ENCODE results near the gene SYNDIG1.

SYNDIG1 gene

GRCh38 chr20:24664266-24664986 is 195.0 kb downstream of the SYNDIG1 start:
- DNase-seq = no peak

- DNase-seq = no peak
These were observed 195.8 kb downstream of the SYNDIG1 start for GRCh38 chr20:24665196-24665595.

DNA sequence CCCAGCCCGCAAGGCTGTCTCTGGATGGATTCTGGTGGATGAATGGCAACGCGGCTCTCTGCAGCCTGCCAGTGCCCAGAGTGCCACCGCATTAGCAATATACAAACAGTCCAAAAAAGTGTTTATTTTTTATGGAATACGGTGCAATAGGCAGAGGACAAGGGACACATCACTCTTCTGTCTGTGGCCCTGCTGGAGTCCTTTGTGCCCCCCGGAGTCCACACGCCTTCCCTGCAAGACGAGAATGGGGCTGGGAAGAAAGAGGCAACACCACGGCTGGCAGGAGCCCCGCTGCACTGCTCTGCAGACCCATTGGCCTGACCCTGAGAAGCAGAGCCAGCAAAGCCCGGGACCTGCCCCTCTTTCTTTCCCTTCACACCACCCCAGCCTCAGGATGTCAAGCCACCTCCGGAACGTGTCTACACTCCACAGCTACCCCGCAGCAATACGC is 196.3 kb downstream of the SYNDIG1 start:
- no peak for DNase-seq

DNA sequence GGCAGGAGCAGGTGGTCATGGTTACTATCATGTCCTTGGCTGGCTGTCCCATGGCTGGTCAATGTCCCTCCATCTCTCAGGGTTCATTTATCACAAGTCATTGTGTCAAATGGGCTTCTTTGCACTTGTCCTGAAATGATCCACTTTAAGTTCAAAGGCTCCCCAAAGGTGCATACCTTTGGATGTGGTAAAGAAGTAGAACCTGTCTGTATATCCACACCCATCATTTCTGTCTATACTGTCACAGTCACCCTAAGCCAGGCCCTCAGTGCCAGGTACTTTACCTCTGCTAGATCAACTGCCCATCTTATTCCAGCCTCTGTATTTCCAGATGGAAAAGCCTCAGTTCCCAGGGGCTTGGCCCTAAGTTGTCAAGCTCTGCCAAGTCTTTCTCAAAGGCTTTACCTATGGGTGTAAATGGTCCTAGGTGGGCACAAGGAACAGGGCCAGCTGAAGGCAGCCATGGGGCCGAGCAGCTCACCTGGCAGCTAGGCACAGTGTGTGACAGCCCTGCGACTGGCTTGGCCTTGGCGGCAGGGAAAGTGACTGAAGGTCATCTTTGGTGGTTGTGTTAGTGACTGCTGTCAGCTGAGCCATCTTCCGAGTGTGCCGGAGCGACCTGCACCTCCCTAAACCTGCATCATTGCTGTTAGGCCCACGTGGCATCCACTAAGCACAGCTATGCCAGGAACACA is 198.4 kb downstream of the SYNDIG1 start:
- no peak for DNase-seq

- no peak for DNase-seq
These were observed 198.9 kb downstream of the SYNDIG1 start for GRCh38 chr20:24668384-24668702.

DNA sequence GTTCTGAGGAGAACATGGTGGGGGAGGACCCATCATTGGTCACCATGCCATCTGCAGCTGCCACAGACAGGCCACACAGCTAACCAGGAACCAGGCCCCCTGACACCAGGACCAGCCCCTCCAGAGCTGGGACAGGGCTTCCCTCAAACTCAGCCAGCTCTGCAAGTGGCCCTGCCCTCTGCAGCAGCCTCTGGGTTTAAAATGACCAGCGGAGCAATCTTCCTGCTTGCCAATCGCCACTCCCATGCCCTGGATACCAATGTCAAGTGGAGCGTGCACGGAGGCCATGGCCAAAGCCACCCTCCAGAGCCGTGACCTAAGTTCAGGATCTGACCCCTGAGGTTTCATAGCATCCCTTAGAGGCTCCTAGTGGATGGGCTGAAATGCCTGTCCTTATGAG is 199.4 kb downstream of the SYNDIG1 start:
- no peak for DNase-seq

- DNase-seq = no peak
These were observed 200.3 kb downstream of the SYNDIG1 start for GRCh38 chr20:24669701-24670100.

- DNase-seq = no peak
These were observed 201.0 kb downstream of the SYNDIG1 start for GRCh38 chr20:24670341-24670872.

DNA sequence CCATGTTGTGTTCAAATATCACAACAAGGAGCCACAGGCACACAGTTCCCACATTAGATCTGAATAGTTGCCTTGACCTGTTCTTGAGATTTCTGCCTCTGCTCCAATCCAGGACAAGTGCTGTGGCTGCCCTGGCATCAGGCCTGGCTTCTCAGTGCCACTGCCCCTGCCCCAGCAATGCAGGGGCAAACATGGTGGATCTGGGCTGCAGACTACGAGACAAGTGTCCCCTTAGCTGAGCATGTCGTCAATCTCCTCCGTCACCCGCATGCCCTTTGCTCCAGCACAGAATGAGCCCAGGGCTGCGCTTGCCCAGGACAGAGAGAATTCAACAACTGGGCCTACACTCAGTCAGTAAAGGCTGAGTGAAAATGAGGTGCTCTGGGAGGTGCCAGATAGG is 201.6 kb downstream of the SYNDIG1 start:
- DNase-seq = no peak

DNA sequence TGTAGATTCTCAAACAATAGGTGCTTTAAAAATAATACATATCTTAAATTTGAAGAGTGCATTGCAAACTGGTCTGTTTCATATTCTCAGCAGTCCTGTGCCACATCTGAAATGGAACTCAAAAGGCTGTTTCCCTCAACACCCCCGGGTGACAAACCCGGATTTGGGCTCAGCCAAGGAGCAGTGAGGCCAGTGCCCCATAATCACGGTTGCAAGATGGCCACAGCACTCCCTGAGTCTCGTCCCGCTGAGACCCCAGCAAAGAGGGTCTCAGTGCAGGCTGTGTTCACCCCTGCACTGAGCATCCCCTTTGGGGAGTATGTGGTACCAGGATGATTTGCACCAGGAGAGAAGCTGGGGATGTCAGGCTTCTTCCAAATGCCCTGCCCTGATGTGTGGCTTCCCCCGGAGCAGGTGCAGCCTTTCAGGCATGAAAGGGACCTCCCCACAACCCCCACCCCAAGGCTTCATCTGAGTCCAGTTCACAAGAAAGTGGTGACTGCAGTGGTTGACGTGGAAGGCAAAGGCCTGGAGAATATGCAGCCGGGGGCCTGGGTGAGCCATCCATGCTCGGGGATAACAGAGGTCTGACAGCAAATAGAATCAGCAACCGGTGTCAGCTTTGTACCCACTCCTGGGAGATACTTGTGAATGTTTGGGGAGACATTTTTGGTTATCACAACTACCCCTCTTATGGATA is 202.9 kb downstream of the SYNDIG1 start:
- DNase-seq = no peak

DNA sequence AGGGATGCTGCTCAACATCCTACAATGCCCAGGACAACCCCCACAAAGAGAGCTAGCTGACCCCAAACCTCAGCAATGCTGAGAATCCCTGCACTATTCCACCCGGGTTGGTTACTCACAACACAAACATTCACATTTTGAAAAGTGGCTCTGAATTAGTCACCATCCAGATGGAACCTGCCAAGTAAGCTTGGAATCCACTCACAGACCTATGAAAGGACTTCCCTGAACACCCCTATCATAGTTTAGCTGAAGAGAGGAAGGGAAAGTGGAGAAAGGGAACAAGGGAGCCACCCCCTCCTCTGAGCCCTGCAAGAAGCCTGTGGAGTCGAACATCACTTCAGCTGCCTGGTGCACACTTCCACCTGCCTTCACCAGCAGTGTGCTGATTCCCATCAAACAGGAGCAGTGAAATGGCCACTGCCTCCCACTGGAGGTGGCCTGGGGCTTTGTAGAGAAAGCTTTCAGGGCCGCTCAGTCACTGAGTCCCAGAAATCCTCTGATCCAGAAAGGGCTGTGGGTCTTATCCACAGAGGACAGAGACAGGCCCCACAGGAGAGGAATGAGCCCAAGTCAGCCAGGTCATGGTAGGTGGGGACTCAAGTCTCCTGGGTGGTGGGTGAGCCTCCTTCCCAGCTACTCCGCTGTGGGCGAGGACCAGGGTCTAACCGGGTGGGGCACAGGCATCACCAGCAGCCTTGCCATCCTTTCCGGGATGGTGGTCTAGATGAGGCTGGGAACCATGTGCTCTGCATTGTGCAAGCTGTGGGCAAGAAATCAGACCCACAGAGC is 203.7 kb downstream of the SYNDIG1 start:
- no peak for DNase-seq

DNA sequence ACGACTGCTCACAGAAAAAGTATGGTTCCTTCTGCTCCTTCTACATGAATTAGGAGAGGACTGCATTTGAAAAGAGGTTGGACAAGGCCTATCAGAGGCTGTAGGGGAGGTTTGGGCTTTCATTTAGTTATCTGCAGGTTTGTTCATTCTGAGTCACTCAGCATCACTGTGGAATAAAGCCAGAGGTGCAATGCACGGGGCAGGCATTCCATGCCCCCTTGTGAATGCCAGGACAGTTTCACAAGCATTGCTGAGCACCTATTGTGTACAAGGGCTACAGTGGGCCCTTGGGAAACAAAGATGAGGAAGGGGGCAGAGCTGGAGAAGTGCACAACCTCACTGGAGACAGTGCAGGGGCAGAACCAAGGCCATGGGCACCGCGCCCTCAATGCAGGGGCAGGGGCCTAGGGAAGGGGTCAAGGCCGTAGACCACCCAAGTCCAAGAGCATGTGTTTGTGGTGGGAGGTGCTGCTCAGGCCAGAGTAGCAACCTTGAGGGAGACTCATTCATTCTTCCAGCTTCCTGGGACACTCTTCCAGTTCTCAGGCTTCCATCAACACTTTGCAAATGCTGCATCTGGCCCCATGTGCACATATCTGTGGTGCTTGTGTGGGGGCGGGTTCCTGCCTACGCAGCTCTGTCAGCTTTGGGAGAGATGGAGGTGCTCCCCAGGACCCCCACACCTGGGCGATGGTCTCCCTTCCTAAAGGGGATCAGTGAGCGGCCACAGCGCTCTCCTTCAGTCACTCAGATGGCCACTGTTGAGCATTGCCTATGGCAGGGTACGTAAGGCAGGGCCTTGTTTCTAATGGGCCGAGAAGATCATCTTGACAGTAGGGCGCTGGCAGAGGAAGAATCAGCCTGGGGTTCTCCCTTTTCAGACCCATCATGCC is 204.5 kb downstream of the SYNDIG1 start:
- no peak for DNase-seq

DNA sequence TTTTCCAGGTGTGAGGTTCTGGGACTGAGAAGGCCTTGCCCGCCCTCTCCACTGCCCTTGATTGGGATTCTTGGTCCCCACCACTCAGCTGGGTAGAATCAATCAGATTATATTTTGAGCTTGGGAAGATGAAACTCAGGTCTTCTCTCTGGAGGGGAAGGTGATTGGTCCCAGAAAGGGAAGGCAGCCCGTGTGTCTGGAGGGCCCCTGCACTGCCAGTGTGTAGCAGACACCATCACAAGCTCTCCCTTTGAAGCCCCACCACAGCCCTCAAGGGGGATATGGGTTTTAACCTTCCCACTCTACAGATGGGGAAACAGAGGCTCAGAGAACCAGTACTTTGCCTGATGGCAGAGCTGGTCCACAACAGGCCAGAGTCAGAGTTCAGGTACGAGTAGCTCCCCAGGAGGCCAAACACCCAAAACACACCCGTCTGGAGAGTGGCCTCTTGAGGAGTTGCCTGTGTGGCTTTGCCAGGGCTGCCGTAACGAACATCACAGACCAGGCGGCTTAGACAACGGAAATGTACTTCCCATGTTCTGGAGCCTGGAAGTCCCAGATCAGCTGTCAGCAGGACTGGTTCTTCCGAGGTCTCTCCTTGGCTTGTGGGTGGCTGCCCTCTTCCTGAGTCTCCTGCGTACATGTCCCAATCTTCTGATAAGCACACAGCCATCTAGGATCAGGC is 205.6 kb downstream of the SYNDIG1 start:
- no peak for DNase-seq

DNA sequence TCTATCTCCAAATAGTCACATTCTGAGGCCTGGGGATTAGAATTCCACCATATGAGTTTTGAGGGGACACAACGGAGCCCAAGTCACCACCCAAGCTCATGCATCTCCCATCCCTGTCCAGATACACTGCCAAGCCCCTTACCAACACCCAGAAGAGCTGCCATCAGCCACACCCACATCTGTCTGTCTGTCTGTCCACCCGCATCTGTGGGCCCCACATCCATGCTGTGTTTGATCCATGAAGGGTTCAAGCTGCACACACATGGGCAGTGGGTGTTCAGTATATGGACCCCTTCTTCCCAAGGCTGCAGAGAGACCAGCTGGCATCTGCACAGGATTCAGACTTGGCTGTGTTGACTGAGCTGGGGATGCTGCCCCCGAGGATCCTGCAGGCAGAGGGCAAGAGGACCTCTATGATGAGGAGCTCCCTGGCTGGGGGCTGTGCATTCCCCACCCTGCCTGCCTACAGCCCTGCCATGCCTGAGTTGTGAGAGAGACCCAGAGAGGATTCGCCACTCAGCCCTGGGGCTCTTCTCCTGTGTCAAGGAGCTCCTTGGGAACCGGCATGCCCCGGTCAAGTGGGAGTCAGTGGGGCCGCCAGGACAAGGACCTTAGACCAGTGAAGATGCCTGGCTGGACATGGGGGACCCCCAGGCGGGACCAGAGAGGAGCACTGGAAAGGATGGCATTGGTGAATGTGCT is 206.4 kb downstream of the SYNDIG1 start:
- DNase-seq = no peak

DNA sequence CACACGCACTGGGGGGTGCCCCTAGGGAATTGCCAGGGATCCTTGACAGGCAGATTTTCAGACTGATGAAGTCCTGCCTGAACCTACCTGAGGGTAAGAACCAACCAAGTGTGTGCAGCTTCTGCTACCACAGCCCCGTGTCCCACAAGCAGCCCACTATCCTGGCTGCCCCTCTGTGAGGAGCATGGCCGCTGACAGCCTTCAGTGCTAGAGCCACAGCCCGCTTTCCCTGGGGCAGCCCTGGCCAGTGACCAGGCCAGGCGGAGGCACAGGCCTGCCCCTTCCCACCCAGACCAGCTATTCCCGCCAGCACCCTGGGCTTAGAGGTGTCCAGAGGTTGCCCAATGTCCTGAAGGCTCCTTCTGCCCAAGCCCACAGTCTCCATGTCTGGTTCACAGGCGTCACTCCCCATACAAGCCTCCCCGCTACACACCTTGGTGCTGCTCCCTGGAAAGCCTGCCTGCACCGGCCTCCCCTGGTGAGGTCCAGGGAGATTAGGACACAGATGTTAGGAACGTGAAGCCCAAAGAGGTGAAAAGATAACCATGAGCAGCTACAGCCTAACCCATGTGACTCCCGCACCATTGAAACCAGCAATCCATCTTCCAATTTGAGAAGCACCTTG is 207.0 kb downstream of the SYNDIG1 start:
- no peak for DNase-seq

- no peak for DNase-seq
These were observed 207.5 kb downstream of the SYNDIG1 start for GRCh38 chr20:24676978-24677370.

DNA sequence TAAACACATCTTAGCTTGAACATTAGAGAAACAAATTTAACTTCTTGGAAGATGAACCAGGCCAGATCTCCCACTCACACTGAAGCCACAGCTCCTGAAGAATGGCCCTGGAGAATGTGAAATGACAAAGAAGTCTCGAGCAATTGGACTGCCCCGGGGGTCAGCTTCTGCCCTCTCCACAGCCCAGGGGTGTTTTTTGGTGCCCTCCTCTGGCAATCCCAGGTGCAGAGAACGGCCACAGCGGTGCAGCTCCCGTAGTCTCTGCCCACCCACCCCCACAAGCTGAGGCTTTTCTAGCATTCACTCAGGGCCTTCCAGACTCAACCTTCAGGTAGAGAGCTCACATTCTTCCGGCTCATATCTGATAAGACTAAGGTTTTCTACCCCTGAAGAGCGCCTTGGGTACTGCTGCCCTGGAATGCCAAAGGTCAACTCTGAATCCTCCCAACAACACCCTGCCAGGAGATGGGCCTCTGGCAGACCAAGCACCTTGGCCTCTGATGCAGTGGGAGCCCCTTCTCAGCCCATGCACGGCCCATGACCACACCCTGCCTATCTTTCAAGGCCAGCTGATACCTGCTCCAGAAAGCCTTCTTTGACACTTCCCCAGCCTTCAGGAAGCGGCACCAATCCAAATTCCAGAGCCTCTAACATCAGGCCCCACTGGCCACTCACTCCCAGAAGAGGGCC is 208.3 kb downstream of the SYNDIG1 start:
- DNase-seq = no peak

DNA sequence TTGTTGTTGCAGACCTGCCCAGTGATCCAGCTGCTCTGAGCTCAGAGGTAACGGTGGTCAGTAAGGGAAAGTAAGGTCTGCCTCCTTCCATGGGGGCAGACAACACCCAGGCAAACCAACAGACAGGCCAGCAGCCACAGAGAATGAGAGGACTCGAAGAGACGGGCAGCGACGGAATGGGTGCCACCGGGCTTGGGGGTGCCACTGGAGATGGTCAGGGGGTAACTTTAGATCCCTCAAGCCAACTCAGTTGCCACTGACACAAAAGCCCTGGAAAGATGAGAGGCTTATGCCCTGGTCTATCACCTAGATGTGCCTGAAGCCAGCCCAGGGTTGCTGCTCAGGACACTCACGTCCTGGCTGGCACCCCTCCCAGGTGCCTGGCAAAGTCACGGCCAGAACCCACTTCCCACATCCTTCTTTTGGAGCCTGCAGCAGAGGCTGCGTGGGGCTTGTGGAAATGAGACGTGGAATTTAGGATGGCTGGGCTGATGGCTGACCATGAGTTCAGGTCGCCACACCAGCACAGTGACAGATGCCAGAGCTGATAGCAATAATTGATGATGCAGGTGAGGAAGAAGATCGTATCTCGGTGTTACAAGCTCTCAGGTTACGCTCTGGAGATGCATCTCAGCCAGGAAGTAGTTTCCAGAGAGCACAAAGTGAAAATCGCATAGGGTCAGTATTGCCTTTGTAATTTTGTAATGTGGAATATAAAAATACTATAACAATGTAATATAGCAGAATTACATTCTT is 209.1 kb downstream of the SYNDIG1 start:
- DNase-seq = no peak
